HepG2 (cell line): ENCODE measurements around the gene RALY. TPM values are rescaled to one million over a fixed set of nuclear protein-coding genes. Genes with fewer than 3 reads are reported as not detected.
A peak's percentile ranks its signal among the peaks of the same experiment; 100 is the strongest.

ENCODE experiments used
- ERF ChIP-seq: IDR thresholded peaks from 2 replicates; pipeline ENCODE4 v1.6.1; 2018; ENCODE audit warnings: missing biosample characterization, missing genetic modification reagents
- ETV6 ChIP-seq: sonication (generic); formaldehyde crosslinking; conservative IDR thresholded peaks from 2 replicates; pipeline ENCODE4 v1.4.0; 2020; ENCODE audit warnings: missing genetic modification reagents
- FOXP1 ChIP-seq, 2 experiments: fragments of 450-650 bp in 1 of 2; IDR thresholded peaks; 2 replicates each; pipeline ENCODE4 v1.6.1; 2017 to 2018; ENCODE audit warnings: antibody characterized with exemption in 1 of 2
- GFI1 ChIP-seq: sonication (generic); formaldehyde crosslinking; IDR thresholded peaks from 2 replicates; pipeline ENCODE4 v1.5.0; 2020; ENCODE audit warnings: missing genetic modification reagents, mild to moderate bottlenecking, borderline replicate concordance
- GTF2F1 ChIP-seq: fragments of 150-350 bp; IDR thresholded peaks from 2 replicates; pipeline ENCODE4 v1.6.1; 2014; ENCODE audit warnings: low read length
- HHEX ChIP-seq: IDR thresholded peaks from 2 replicates; pipeline ENCODE4 v1.6.1; 2016; ENCODE audit warnings: control low read depth
- KLF11 ChIP-seq: IDR thresholded peaks from 2 replicates; pipeline ENCODE4 v1.6.1; 2016; ENCODE audit warnings: missing compliant biosample characterization
- MEIS2 ChIP-seq: sonication (generic); formaldehyde crosslinking; IDR thresholded peaks from 2 replicates; pipeline ENCODE4 v1.9.0; 2021; ENCODE audit warnings: mild to moderate bottlenecking, missing genetic modification reagents
- RXRB ChIP-seq: IDR thresholded peaks from 2 replicates; pipeline ENCODE4 v1.6.1; 2016; ENCODE audit warnings: borderline replicate concordance, missing genetic modification reagents, missing compliant biosample characterization
- ZC3H4 ChIP-seq: sonication (generic); formaldehyde crosslinking; IDR thresholded peaks from 2 replicates; pipeline ENCODE4 v1.4.0; 2020; ENCODE audit warnings: missing genetic modification reagents, borderline replicate concordance
- ZFP37 ChIP-seq: sonication (generic); formaldehyde crosslinking; IDR thresholded peaks from 2 replicates; pipeline ENCODE4 v1.4.0; 2020; ENCODE audit warnings: missing genetic modification reagents, borderline replicate concordance
- ZNF746 ChIP-seq: sonication (generic); formaldehyde crosslinking; IDR thresholded peaks from 2 replicates; pipeline ENCODE4 v1.8.0; 2022; ENCODE audit warnings: mild to moderate bottlenecking, missing genetic modification reagents
- ZNF850 ChIP-seq: sonication (generic); formaldehyde crosslinking; conservative IDR thresholded peaks from 2 replicates; pipeline ENCODE4 v1.9.0; 2021; ENCODE audit warnings: mild to moderate bottlenecking, missing genetic modification reagents
- polyA plus RNA-seq, 8 experiments: library from polyadenylated mRNA; depleted of rRNA in 3 of 8; stranded (reverse) in 7 of 8; unstranded in 1 of 8; fragments of >200 nt; fragmentation: Illumina TruSeq in 4 of 8; extraction: Trizol in 4 of 8; gene quantifications; 2 replicates each; pipeline versions ENCODE4 v1.2.1 to v1.2.3, GENCODE V29; 2011 to 2016; ENCODE audit warnings: low read depth in 4 of 8, missing spikeins in 1 of 8, mixed read lengths in 1 of 8; ENCODE audit not compliant: insufficient read depth in 1 of 8
- total RNA-seq, 5 experiments: library from RNA; depleted of rRNA; stranded (reverse); fragments of >200 nt; fragmentation: Illumina TruSeq; extraction: Trizol; gene quantifications; 2 replicates each; pipeline ENCODE4 v1.2.3, GENCODE V29; 2016; ENCODE audit warnings: low read depth in 1 of 5
- TF ChIP-seq, protein P1 (sequence below): sonication (generic); formaldehyde crosslinking; conservative IDR thresholded peaks from 2 replicates; pipeline ENCODE4 v1.4.0; 2020; ENCODE audit warnings: missing genetic modification reagents
- TF ChIP-seq, protein P2 (sequence below): IDR thresholded peaks from 2 replicates; pipeline ENCODE4 v1.6.1; 2016
- TF ChIP-seq, protein P3 (sequence below): sonication (generic); formaldehyde crosslinking; IDR thresholded peaks from 2 replicates; pipeline ENCODE4 v1.8.0; 2022; ENCODE audit warnings: mild to moderate bottlenecking, missing genetic modification reagents; ENCODE audit not compliant: insufficient replicate concordance
- TF ChIP-seq, protein P4 (sequence below): sonication (generic); formaldehyde crosslinking; IDR thresholded peaks from 2 replicates; pipeline ENCODE4 v1.4.0; 2020; ENCODE audit warnings: mild to moderate bottlenecking, missing genetic modification reagents, borderline replicate concordance

Gene RALY
- total and polyA plus RNA-seq, 2 of the 13 experiments (the other 11 are each of a cell fraction or from before 2014, with no cell fraction given), result 178 to 186 TPM

DNA sequence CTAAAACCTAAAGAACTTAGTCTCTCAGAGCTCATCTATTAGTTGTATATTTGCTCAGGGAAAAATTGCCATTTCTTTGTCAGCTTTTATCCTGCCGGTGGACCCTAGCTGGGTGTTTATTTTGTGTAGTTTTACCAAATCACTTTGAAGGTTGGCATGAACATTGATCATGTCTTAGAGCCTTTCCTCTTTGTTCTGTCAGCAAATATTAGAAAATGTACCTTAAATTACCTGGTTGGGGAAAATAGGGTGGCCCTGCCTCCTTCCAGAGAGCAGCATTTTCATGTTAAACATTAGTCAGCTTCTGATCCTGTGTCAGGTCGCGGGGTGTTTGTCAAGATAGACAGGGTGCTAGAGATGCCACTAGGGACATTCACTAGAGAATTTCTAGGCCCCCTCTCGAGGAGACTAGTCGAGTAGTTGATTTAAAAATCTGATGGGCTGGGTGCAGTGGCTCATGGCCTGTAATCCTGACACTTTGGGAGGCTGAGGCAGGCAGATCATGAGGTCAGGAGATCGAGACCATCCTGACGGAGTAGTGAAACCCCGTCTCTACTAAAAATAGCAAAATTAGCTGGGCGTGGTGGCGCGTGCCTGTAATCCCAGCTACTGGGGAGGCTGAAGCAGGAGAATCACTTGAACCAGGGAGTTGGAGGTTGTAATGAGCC is 11.2 kb downstream of the RALY start (continued):
- TF ChIP-seq, protein P1, sequence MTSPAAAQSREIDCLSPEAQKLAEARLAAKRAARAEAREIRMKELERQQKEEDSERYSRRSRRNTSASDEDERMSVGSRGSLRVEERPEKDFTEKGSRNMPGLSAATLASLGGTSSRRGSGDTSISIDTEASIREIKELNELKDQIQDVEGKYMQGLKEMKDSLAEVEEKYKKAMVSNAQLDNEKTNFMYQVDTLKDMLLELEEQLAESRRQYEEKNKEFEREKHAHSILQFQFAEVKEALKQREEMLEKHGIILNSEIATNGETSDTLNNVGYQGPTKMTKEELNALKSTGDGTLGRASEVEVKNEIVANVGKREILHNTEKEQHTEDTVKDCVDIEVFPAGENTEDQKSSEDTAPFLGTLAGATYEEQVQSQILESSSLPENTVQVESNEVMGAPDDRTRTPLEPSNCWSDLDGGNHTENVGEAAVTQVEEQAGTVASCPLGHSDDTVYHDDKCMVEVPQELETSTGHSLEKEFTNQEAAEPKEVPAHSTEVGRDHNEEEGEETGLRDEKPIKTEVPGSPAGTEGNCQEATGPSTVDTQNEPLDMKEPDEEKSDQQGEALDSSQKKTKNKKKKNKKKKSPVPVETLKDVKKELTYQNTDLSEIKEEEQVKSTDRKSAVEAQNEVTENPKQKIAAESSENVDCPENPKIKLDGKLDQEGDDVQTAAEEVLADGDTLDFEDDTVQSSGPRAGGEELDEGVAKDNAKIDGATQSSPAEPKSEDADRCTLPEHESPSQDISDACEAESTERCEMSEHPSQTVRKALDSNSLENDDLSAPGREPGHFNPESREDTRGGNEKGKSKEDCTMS (CRISPR knock-in tag), result no peak
- peak; percentile 95 for TF ChIP-seq HHEX (CRISPR knock-in tag)
- no peak for TF ChIP-seq ZC3H4 (CRISPR knock-in tag)
- TF ChIP-seq ZNF746 (CRISPR knock-in tag), result no peak
- TF ChIP-seq MEIS2 (CRISPR knock-in tag), result peak; percentile 91
- no peak for TF ChIP-seq FOXP1 (IDR thresholded peaks at IDR 0.05)
- peak; percentile 93 for TF ChIP-seq FOXP1 (CRISPR knock-in tag; IDR thresholded peaks at IDR 0.05)
- TF ChIP-seq, protein P2, sequence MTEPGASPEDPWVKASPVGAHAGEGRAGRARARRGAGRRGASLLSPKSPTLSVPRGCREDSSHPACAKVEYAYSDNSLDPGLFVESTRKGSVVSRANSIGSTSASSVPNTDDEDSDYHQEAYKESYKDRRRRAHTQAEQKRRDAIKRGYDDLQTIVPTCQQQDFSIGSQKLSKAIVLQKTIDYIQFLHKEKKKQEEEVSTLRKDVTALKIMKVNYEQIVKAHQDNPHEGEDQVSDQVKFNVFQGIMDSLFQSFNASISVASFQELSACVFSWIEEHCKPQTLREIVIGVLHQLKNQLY (CRISPR knock-in tag), result peak; percentile 88
- TF ChIP-seq ZFP37, result peak; percentile 46; the same call in 1 of the 2 replicates
- TF ChIP-seq, protein P3, sequence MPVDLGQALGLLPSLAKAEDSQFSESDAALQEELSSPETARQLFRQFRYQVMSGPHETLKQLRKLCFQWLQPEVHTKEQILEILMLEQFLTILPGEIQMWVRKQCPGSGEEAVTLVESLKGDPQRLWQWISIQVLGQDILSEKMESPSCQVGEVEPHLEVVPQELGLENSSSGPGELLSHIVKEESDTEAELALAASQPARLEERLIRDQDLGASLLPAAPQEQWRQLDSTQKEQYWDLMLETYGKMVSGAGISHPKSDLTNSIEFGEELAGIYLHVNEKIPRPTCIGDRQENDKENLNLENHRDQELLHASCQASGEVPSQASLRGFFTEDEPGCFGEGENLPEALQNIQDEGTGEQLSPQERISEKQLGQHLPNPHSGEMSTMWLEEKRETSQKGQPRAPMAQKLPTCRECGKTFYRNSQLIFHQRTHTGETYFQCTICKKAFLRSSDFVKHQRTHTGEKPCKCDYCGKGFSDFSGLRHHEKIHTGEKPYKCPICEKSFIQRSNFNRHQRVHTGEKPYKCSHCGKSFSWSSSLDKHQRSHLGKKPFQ (CRISPR knock-in tag), result no peak
- TF ChIP-seq, protein P4, sequence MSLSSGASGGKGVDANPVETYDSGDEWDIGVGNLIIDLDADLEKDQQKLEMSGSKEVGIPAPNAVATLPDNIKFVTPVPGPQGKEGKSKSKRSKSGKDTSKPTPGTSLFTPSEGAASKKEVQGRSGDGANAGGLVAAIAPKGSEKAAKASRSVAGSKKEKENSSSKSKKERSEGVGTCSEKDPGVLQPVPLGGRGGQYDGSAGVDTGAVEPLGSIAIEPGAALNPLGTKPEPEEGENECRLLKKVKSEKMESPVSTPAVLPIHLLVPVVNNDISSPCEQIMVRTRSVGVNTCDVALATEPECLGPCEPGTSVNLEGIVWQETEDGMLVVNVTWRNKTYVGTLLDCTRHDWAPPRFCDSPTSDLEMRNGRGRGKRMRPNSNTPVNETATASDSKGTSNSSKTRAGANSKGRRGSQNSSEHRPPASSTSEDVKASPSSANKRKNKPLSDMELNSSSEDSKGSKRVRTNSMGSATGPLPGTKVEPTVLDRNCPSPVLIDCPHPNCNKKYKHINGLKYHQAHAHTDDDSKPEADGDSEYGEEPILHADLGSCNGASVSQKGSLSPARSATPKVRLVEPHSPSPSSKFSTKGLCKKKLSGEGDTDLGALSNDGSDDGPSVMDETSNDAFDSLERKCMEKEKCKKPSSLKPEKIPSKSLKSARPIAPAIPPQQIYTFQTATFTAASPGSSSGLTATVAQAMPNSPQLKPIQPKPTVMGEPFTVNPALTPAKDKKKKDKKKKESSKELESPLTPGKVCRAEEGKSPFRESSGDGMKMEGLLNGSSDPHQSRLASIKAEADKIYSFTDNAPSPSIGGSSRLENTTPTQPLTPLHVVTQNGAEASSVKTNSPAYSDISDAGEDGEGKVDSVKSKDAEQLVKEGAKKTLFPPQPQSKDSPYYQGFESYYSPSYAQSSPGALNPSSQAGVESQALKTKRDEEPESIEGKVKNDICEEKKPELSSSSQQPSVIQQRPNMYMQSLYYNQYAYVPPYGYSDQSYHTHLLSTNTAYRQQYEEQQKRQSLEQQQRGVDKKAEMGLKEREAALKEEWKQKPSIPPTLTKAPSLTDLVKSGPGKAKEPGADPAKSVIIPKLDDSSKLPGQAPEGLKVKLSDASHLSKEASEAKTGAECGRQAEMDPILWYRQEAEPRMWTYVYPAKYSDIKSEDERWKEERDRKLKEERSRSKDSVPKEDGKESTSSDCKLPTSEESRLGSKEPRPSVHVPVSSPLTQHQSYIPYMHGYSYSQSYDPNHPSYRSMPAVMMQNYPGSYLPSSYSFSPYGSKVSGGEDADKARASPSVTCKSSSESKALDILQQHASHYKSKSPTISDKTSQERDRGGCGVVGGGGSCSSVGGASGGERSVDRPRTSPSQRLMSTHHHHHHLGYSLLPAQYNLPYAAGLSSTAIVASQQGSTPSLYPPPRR (CRISPR knock-in tag), result peak; percentile 99
- TF ChIP-seq GFI1 (CRISPR knock-in tag), result peak; percentile 93
- TF ChIP-seq ZNF850 (CRISPR knock-in tag), result no peak
- TF ChIP-seq KLF11 (CRISPR knock-in tag), result peak; percentile 41; the same call in 1 of the 2 replicates
- TF ChIP-seq RXRB (CRISPR knock-in tag), result peak; percentile 88
- TF ChIP-seq GTF2F1, result no peak
- peak; percentile 88 for TF ChIP-seq ERF (CRISPR knock-in tag)
- no peak; the same call in 1 of the 2 replicates for TF ChIP-seq ETV6 (CRISPR knock-in tag)
